ENCODE results near the gene XRN2. TPM values are rescaled to one million over a fixed set of nuclear protein-coding genes. Genes with fewer than 3 reads are reported as not detected.

Gene XRN2
- total and polyA plus RNA-seq, 2 of the 13 experiments (the other 11 are each of a cell fraction or from before 2014, with no cell fraction given), result 90.3 to 171 TPM

DNA sequence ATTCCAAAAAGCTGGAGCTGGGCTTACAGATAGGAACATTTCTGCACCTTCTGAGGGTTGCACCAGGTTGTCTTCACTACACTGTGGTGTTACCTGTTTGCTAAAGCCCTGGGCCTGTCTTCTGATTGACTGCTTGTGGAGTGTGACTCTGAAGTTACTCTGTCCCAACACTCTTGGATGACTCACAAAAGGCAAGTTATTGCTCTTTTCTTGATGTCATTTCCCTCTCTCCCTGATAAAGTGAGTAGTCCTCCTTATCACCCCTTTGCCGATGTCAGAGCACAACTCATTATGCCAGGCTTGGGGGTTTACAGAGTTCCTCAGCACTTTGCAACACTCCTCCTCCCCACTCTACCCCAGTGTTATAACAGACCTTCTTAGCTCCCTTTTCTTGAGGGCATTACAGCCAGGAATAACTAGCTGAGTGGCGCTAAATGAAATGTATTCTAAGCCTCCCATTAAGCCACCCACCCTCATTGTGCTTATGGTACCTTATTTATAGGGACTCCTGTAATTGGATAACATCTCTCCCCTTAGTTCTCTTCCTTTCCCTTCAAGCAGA, 130.3 kb downstream of the XRN2 start:
- Histone ChIP-seq H3K4me2 (ENCODE audit: low read depth, low read length) (no peak overlapping the region), H4K20me1 (ENCODE audit: insufficient read depth, low read length) (no peaks in the 10 kb centered on the region), H3K36me3 (replicated peaks in 1 of 2; ENCODE audit: control insufficient read depth in 1 of 2, insufficient read depth in 2 of 2, low read length in 2 of 2) (no peaks in the 10 kb centered on the region), H3K79me2 (ENCODE audit: insufficient read depth, low read length) (no peaks in the 10 kb centered on the region), H3K4me1 (ENCODE audit: insufficient read depth, low read length) (no peaks in the 10 kb centered on the region), H3K27me3 (ENCODE audit: control insufficient read depth in 1 of 2, insufficient read depth in 2 of 2, low read length in 2 of 2) (peaks cover 2 to 30% of the 10 kb centered on the region in 2 experiments; a peak in 4 of 5 replicates), H3K9ac (ENCODE audit: insufficient read depth, low read depth, low read length) (no peak overlapping the region), H3K27ac (ENCODE audit: extremely low read length, insufficient read depth, low read length) (no peak overlapping the region), H2AFZ (ENCODE audit: low read length) (no peak overlapping the region), H3K4me3 (replicated peaks in 1 of 3; ENCODE audit: insufficient read depth in 1 of 3, low read depth in 2 of 3, low read length in 3 of 3) (no peak overlapping the region), H3K9me3 (ENCODE audit: low read length) (no peaks in the 10 kb centered on the region)
- BruUV-seq (replicated peaks), result no TSS peak
- intact Hi-C loops (cut with micrococcal nuclease; ENCODE audit: unreplicated experiment), result no loop called here
- CTCF ChIA-PET (ENCODE audit: low intra/inter-chr PET ratio, low total read pairs), result no interaction called here
- POLR2A ChIA-PET, result no interaction called here
- no peak for DNase-seq (ENCODE audit: low spot score)
- WGBS (ENCODE audit: low lambda C conversion rate), result 3% methylated on average over 2 of the region's 2 CpGs
- FAIRE-seq, result no peak
- in situ Hi-C loops (cut with HindIII; ENCODE audit: extremely low pct_ligation_motif_present, low pct_unique_long_range_greater_than_20kb), result no loop called here
- ATAC-seq, result peak; percentile 48; the same call in 2 of the 3 replicates
- TF ChIP-seq TAF15 (IDR thresholded peaks at IDR 0.05; ENCODE audit: low read depth, low read length, poor library complexity, severe bottlenecking), result no peak
- TF ChIP-seq NKX3-1 (CRISPR knock-in tag; IDR thresholded peaks at IDR 0.05), result no peak
- TF ChIP-seq, protein P1, sequence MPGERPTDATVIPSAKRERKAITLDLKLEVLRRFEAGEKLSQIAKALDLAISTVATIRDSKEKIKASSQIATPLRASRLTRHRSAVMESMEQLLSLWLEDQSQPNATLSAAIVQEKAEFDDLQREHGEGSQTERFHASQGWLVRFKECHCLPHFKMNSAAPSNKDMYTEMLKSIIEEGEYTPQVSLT (CRISPR knock-in tag; IDR thresholded peaks at IDR 0.05; ENCODE audit: borderline replicate concordance, low read depth), result no peak
- TF ChIP-seq ZSCAN12 (CRISPR knock-in tag; IDR thresholded peaks at IDR 0.05), result no peak
- TF ChIP-seq ZNF329 (CRISPR knock-in tag; IDR thresholded peaks at IDR 0.05; ENCODE audit: low read depth), result no peak
- no peak for TF ChIP-seq ARHGAP35 (CRISPR knock-in tag; IDR thresholded peaks at IDR 0.05; ENCODE audit: borderline replicate concordance)
- no peak for TF ChIP-seq MAF1 (CRISPR knock-in tag; IDR thresholded peaks at IDR 0.05; ENCODE audit: borderline replicate concordance)
- no peak for TF ChIP-seq ZNF430 (CRISPR knock-in tag; IDR thresholded peaks at IDR 0.05)
- TF ChIP-seq ZNF652 (CRISPR knock-in tag; IDR thresholded peaks at IDR 0.05; ENCODE audit: borderline replicate concordance, low read depth), result no peak
- TF ChIP-seq, protein P2, sequence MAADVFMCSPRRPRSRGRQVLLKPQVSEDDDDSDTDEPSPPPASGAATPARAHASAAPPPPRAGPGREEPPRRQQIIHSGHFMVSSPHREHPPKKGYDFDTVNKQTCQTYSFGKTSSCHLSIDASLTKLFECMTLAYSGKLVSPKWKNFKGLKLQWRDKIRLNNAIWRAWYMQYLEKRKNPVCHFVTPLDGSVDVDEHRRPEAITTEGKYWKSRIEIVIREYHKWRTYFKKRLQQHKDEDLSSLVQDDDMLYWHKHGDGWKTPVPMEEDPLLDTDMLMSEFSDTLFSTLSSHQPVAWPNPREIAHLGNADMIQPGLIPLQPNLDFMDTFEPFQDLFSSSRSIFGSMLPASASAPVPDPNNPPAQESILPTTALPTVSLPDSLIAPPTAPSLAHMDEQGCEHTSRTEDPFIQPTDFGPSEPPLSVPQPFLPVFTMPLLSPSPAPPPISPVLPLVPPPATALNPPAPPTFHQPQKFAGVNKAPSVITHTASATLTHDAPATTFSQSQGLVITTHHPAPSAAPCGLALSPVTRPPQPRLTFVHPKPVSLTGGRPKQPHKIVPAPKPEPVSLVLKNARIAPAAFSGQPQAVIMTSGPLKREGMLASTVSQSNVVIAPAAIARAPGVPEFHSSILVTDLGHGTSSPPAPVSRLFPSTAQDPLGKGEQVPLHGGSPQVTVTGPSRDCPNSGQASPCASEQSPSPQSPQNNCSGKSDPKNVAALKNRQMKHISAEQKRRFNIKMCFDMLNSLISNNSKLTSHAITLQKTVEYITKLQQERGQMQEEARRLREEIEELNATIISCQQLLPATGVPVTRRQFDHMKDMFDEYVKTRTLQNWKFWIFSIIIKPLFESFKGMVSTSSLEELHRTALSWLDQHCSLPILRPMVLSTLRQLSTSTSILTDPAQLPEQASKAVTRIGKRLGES (CRISPR knock-in tag; IDR thresholded peaks at IDR 0.05; ENCODE audit: borderline replicate concordance), result no peak
- TF ChIP-seq, protein P3, sequence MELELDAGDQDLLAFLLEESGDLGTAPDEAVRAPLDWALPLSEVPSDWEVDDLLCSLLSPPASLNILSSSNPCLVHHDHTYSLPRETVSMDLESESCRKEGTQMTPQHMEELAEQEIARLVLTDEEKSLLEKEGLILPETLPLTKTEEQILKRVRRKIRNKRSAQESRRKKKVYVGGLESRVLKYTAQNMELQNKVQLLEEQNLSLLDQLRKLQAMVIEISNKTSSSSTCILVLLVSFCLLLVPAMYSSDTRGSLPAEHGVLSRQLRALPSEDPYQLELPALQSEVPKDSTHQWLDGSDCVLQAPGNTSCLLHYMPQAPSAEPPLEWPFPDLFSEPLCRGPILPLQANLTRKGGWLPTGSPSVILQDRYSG (CRISPR knock-in tag; IDR thresholded peaks at IDR 0.05), result no peak
- no peak for TF ChIP-seq ZNF724P (CRISPR knock-in tag; IDR thresholded peaks at IDR 0.05; ENCODE audit: borderline replicate concordance)
- no peak for TF ChIP-seq ZNF230 (CRISPR knock-in tag; IDR thresholded peaks at IDR 0.05)
- TF ChIP-seq, protein P4, sequence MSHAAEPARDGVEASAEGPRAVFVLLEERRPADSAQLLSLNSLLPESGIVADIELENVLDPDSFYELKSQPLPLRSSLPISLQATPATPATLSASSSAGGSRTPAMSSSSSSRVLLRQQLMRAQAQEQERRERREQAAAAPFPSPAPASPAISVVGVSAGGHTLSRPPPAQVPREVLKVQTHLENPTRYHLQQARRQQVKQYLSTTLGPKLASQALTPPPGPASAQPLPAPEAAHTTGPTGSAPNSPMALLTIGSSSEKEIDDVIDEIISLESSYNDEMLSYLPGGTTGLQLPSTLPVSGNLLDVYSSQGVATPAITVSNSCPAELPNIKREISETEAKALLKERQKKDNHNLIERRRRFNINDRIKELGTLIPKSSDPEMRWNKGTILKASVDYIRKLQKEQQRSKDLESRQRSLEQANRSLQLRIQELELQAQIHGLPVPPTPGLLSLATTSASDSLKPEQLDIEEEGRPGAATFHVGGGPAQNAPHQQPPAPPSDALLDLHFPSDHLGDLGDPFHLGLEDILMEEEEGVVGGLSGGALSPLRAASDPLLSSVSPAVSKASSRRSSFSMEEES (CRISPR knock-in tag; IDR thresholded peaks at IDR 0.05), result no peak
- TF ChIP-seq, protein P5, sequence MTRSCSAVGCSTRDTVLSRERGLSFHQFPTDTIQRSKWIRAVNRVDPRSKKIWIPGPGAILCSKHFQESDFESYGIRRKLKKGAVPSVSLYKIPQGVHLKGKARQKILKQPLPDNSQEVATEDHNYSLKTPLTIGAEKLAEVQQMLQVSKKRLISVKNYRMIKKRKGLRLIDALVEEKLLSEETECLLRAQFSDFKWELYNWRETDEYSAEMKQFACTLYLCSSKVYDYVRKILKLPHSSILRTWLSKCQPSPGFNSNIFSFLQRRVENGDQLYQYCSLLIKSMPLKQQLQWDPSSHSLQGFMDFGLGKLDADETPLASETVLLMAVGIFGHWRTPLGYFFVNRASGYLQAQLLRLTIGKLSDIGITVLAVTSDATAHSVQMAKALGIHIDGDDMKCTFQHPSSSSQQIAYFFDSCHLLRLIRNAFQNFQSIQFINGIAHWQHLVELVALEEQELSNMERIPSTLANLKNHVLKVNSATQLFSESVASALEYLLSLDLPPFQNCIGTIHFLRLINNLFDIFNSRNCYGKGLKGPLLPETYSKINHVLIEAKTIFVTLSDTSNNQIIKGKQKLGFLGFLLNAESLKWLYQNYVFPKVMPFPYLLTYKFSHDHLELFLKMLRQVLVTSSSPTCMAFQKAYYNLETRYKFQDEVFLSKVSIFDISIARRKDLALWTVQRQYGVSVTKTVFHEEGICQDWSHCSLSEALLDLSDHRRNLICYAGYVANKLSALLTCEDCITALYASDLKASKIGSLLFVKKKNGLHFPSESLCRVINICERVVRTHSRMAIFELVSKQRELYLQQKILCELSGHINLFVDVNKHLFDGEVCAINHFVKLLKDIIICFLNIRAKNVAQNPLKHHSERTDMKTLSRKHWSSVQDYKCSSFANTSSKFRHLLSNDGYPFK (CRISPR knock-in tag; IDR thresholded peaks at IDR 0.05; ENCODE audit: borderline replicate concordance), result no peak

All from HepG2 (cell line).